Measurements from ENCODE around the gene PRAC2. TPM values are rescaled to one million over a fixed set of nuclear protein-coding genes. Genes with fewer than 3 reads are reported as not detected.

The PRAC2 gene
- total RNA-seq, 1 donor from 2014 or later: not detected

GRCh38 chr17:48718761-48719641, 4.0 kb upstream of the PRAC2 start:
- Histone ChIP-seq H3K4me3 (ENCODE audit: low read depth, low read length) (no peak overlapping the region), H3K27me3 (ENCODE audit: control insufficient read depth, insufficient read depth, low read length) (peaks cover 64% of the 10 kb centered on the region), H3K36me3 (ENCODE audit: control insufficient read depth, insufficient read depth, low read length) (no peaks in the 10 kb centered on the region)
- no peak for TF ChIP-seq CTCF (IDR thresholded peaks at IDR 0.05; ENCODE audit: insufficient read depth, low read length, severe bottlenecking)
- no peak for FAIRE-seq
- no peak for DNase-seq (ENCODE audit: low read depth)

GRCh38 chr17:48719642-48720265, 3.2 kb upstream of the PRAC2 start:
- Histone ChIP-seq H3K36me3 (ENCODE audit: control insufficient read depth, insufficient read depth, low read length) (no peaks in the 10 kb centered on the region), H3K27me3 (ENCODE audit: control insufficient read depth, insufficient read depth, low read length) (peaks cover 70% of the 10 kb centered on the region), H3K4me3 (ENCODE audit: low read depth, low read length) (no peak overlapping the region)
- DNase-seq (ENCODE audit: low read depth) (no peak), FAIRE-seq (no peak)
- no peak for TF ChIP-seq CTCF (IDR thresholded peaks at IDR 0.05; ENCODE audit: insufficient read depth, low read length, severe bottlenecking)

- no peak for FAIRE-seq
- Histone ChIP-seq H3K36me3 (ENCODE audit: control insufficient read depth, insufficient read depth, low read length) (no peaks in the 10 kb centered on the region), H3K4me3 (ENCODE audit: low read depth, low read length) (no peak overlapping the region), H3K27me3 (ENCODE audit: control insufficient read depth, insufficient read depth, low read length) (peaks cover 76% of the 10 kb centered on the region)
- no peak for TF ChIP-seq CTCF (IDR thresholded peaks at IDR 0.05; ENCODE audit: insufficient read depth, low read length, severe bottlenecking)
- no peak for DNase-seq (ENCODE audit: low read depth)
These were observed 2.5 kb upstream of the PRAC2 start for GRCh38 chr17:48720266-48721008.

- Histone ChIP-seq H3K27me3 (ENCODE audit: control insufficient read depth, insufficient read depth, low read length) (peaks cover 80% of the 10 kb centered on the region), H3K4me3 (ENCODE audit: low read depth, low read length) (no peak overlapping the region), H3K36me3 (ENCODE audit: control insufficient read depth, insufficient read depth, low read length) (no peaks in the 10 kb centered on the region)
- no peak for TF ChIP-seq CTCF (IDR thresholded peaks at IDR 0.05; ENCODE audit: insufficient read depth, low read length, severe bottlenecking)
- DNase-seq (ENCODE audit: low read depth): no peak
- FAIRE-seq: no peak
These were observed 2.0 kb upstream of the PRAC2 start for GRCh38 chr17:48721009-48721402.

- no peak for DNase-seq (ENCODE audit: low read depth)
- FAIRE-seq: no peak
- Histone ChIP-seq H3K27me3 (ENCODE audit: control insufficient read depth, insufficient read depth, low read length) (peaks cover 88% of the 10 kb centered on the region), H3K4me3 (ENCODE audit: low read depth, low read length) (no peak within 1 kb of the TSS), H3K36me3 (ENCODE audit: control insufficient read depth, insufficient read depth, low read length) (no peaks in the 10 kb centered on the region)
- no peak for TF ChIP-seq CTCF (IDR thresholded peaks at IDR 0.05; ENCODE audit: insufficient read depth, low read length, severe bottlenecking)
These were observed 631 bp upstream of the PRAC2 start, which contains the start of gene PRAC1 for GRCh38 chr17:48722201-48722907. PRAC1 (minus strand) TSS chr17:48722518; CDS start chr17:48722392, 126 bp downstream.
